ENCODE results near the gene POLD4.

POLD4 gene

GRCh38 chr11:67371189-67371910 lies 18.0 kb upstream of the POLD4 start:
- DNase-seq (ENCODE audit: low read depth in 2 of 2), result no peak

- DNase-seq (ENCODE audit: low read depth in 2 of 2), result no peak
Observed at GRCh38 chr11:67370351-67371076, 17.2 kb upstream of the POLD4 start.

- DNase-seq (ENCODE audit: low read depth in 2 of 2), result no peak
Observed at GRCh38 chr11:67369801-67370284, 16.5 kb upstream of the POLD4 start.

GRCh38 chr11:67369275-67369674 lies 15.9 kb upstream of the POLD4 start:
- no peak for DNase-seq (ENCODE audit: low read depth in 2 of 2)

- no peak for DNase-seq (ENCODE audit: low read depth in 2 of 2)
Observed at GRCh38 chr11:67368621-67369020, 15.3 kb upstream of the POLD4 start.

- DNase-seq (ENCODE audit: low read depth in 2 of 2), result no peak
Observed at GRCh38 chr11:67367761-67368227, 14.4 kb upstream of the POLD4 start.

GRCh38 chr11:67366961-67367760 lies 13.8 kb upstream of the POLD4 start:
- no peak for DNase-seq (ENCODE audit: low read depth in 2 of 2)

- no peak for DNase-seq (ENCODE audit: low read depth in 2 of 2)
Observed at GRCh38 chr11:67366546-67366945, 13.2 kb upstream of the POLD4 start.

GRCh38 chr11:67365736-67366444 lies 12.5 kb upstream of the POLD4 start:
- DNase-seq (ENCODE audit: low read depth in 2 of 2), result no peak

- DNase-seq (ENCODE audit: low read depth in 2 of 2), result no peak
Observed at GRCh38 chr11:67364783-67365722, 11.7 kb upstream of the POLD4 start.

GRCh38 chr11:67364169-67364568 lies 10.8 kb upstream of the POLD4 start:
- DNase-seq (ENCODE audit: low read depth in 2 of 2), result no peak

- no peak for DNase-seq (ENCODE audit: low read depth in 2 of 2)
Observed at GRCh38 chr11:67357831-67358670, 4.7 kb upstream of the POLD4 start.

- peak in 1 of 2 donors; percentile 42 for DNase-seq (ENCODE audit: low read depth in 2 of 2)
Observed at GRCh38 chr11:67356864-67357561, 3.7 kb upstream of the POLD4 start.

- DNase-seq (ENCODE audit: low read depth in 2 of 2), result no peak
Observed at GRCh38 chr11:67356387-67356863, 3.1 kb upstream of the POLD4 start.

- no peak for DNase-seq (ENCODE audit: low read depth in 2 of 2)
Observed at GRCh38 chr11:67355794-67356386, 2.5 kb upstream of the POLD4 start.

GRCh38 chr11:67355023-67355793 lies 1.9 kb upstream of the POLD4 start:
- no peak for DNase-seq (ENCODE audit: low read depth in 2 of 2)

All from stimulated activated CD8-positive, alpha-beta memory T cell treated with anti-CD3 and anti-CD28 coated beads, Interleukin-2, amount 100 ng/mL, for 48 hours (primary cell).